SK-N-MC (cell line): Measurements from ENCODE around the gene CACNA1B.

Experiments
- DNase-seq: peaks from one replicate; pipeline ENCODE4 v3.0.0-alpha.2; 2011; ENCODE audit warnings: low read depth, low spot score
- H3K27ac ChIP-seq: fragments of 200-600 bp; sonication (generic); 2 replicates; pipeline ENCODE4 v1.5.1; 2016; ENCODE audit warnings: mixed run types
- H3K36me3 ChIP-seq: fragments of 200-600 bp; sonication (generic); 2 replicates; pipeline ENCODE4 v1.6.1; 2017; ENCODE audit warnings: antibody characterized with exemption, low read length, mixed read lengths; ENCODE audit not compliant: insufficient read depth
- H3K4me3 ChIP-seq: fragments of 200-600 bp; sonication (generic); 2 replicates; pipeline ENCODE4 v1.5.1; 2016
- H3K9ac ChIP-seq: fragments of 200-600 bp; sonication (generic); 2 replicates; pipeline ENCODE4 v1.8.0; 2017; ENCODE audit warnings: mixed run types, mixed read lengths; ENCODE audit not compliant: insufficient read length
- H3K9me3 ChIP-seq: fragments of 200-600 bp; sonication (generic); 2 replicates; pipeline ENCODE4 v1.6.1; 2017; ENCODE audit warnings: low read depth, mild to moderate bottlenecking, antibody characterized with exemption, low read length, moderate library complexity, mixed read lengths
- EZH2 ChIP-seq: fragments of 200-600 bp; sonication (generic); IDR thresholded peaks from one replicate; pipeline ENCODE4 v1.6.1; 2017; ENCODE audit warnings: antibody characterized with exemption
- FOXP2 ChIP-seq: optimal IDR thresholded peaks from 2 replicates; pipeline ENCODE3; 2011; ENCODE audit warnings: mild to moderate bottlenecking, moderate library complexity; ENCODE audit not compliant: insufficient read depth; ENCODE audit errors: extremely low read length, control extremely low read depth
- POLR2AphosphoS5 ChIP-seq: IDR thresholded peaks from 2 replicates; pipeline ENCODE4 v1.6.1; 2012; ENCODE audit warnings: mild to moderate bottlenecking, low read depth, low read length, borderline replicate concordance

Gene CACNA1B

GRCh38 chr9:137985637-137986071 lies 108.1 kb downstream of the CACNA1B start:
- Histone ChIP-seq H3K4me3 (no peak overlapping the region), H3K9ac (no peak overlapping the region), H3K36me3 (no peaks in the 10 kb centered on the region), H3K9me3 (no peaks in the 10 kb centered on the region), H3K27ac (no peak overlapping the region)
- DNase-seq = no peak
- TF ChIP-seq EZH2 (no peak), FOXP2 (no peak), POLR2AphosphoS5 (no peak)

DNA sequence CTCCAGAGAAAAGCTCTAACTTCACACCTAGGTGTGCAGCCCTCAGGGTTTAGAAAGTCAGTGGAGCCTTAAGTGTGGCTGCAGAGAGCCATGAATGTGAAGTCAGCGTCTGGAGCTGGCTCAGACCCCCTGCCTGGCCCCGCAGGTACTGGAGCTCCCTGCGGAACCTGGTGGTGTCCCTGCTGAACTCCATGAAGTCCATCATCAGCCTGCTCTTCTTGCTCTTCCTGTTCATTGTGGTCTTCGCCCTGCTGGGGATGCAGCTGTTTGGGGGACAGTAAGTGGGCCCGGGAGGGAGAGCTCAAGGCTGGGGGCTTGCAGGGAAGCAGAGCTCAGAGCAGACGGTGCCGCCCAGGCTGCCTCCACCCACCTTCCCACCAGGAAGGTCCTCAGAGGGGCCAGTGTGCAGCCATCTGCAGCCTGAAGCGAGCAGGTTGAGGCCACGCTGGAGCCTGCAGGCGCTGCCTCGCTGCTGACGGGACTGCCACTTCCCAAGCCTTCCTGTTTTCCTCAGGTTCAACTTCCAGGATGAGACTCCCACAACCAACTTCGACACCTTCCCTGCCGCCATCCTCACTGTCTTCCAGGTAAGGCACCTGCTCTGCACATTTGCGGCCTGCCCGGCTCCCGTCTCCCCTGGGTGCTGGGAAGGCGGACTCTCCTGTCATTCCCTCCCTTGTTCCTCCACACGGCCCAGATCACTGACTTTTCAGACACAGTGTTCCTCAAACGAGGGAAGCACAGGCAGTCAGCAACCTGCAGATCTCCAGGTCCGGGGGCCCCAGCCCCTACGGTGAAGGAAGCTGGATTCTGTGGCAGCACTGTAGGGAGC lies 108.9 kb downstream of the CACNA1B start:
- TF ChIP-seq EZH2 = no peak
- TF ChIP-seq POLR2AphosphoS5 = no peak
- TF ChIP-seq FOXP2 = no peak
- H3K9me3 ChIP-seq = no peaks in the 10 kb centered on the region
- no peaks in the 10 kb centered on the region for H3K36me3 ChIP-seq
- no peak overlapping the region for H3K9ac ChIP-seq
- no peak overlapping the region for H3K4me3 ChIP-seq
- no peak overlapping the region for H3K27ac ChIP-seq
- DNase-seq = no peak

DNA sequence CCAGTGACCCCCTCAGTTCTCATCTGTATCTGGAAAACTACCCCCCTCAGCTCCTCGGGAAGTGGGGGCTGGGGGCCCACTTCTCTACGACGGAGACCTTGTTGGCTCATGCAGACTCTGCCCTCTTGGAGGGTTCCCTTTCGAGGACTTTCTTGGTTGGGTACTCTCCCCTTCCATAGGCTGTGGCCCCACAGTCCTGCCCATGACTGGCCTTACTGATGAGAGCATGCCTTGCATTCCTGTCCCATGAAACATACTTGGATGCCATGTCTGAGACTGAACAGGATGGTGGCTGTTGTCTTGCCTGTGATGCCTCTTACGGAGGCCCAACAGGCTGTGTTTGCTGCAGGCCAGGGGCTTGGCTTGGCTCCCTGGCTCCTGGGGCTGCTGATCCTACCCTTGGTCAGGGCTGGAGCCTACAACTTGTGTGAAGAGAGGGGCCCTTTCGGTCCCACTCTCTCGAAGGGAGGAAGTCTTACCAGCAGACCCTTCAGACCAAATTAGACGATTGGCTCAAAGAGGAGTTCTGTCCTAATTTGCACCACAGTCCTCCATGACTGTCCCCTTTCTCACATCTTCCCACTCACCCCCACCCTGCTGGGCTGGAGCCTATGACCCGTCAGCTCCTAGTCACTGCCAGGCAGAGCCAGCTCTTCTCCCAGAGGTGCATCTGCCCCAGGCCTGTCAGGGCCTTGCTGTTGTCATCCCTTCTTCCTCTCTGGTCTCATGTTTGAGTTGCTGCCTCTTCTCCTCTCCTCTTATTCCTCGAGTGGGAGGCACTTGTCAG lies 109.9 kb downstream of the CACNA1B start:
- no peak overlapping the region for H3K27ac ChIP-seq
- H3K9ac ChIP-seq = no peak overlapping the region
- no peak for DNase-seq
- H3K36me3 ChIP-seq = no peaks in the 10 kb centered on the region
- no peaks in the 10 kb centered on the region for H3K9me3 ChIP-seq
- H3K4me3 ChIP-seq = no peak overlapping the region
- TF ChIP-seq EZH2 (no peak), POLR2AphosphoS5 (no peak), FOXP2 (no peak)

DNA sequence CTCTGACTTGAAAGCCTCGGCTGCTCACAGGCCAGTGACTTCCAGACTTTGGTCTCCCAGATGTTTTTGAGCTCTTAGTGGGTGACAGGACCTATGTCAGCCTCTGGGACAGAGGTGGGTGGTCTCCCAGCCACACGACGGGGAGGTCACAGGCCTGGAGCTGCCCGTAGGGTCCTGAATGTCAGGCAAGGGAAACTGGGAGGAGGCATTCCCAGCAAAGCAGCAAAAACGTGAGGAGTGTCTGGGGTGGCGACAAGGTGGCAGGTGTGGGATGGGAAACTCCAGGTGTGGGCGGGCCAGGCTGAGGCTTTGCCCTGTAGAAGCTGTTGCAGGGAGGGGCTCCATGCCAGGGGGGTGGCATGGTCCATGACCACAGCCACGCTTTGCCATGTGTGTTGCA lies 110.5 kb downstream of the CACNA1B start:
- TF ChIP-seq POLR2AphosphoS5 (no peak), FOXP2 (no peak), EZH2 (no peak)
- no peaks in the 10 kb centered on the region for H3K36me3 ChIP-seq

DNA sequence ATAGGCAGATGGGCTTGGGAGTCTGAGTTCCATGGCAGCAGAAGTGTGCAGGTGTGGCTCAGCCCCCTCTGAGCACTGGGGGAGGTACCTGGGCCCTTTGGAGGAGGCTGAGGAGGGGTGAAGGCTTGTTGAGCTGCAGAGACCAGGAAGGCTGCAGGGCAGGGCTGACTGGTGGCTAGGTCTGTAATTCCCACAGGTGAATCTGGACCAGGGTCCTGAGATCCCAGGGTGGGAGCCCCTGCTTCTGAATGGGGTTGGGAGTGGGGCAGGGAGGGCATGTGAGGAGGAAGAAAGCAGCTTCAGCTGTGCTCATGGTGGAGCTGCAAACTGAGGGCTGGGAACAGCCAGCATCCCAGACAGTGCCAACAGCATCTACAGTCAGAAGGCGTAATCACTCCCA lies 111.1 kb downstream of the CACNA1B start:
- H3K27ac ChIP-seq = no peak overlapping the region
- H3K9me3 ChIP-seq = no peaks in the 10 kb centered on the region
- H3K36me3 ChIP-seq = no peaks in the 10 kb centered on the region
- H3K4me3 ChIP-seq = no peak overlapping the region
- no peak for DNase-seq
- H3K9ac ChIP-seq = no peak overlapping the region
- TF ChIP-seq POLR2AphosphoS5 (no peak), EZH2 (no peak)

More for the DNA sequence above, 110.5 kb downstream of the CACNA1B start:
- Histone ChIP-seq H3K9ac (no peak overlapping the region), H3K9me3 (no peaks in the 10 kb centered on the region), H3K27ac (no peak overlapping the region), H3K4me3 (no peak overlapping the region)
- no peak for DNase-seq

- TF ChIP-seq EZH2 = no peak
- H3K36me3 ChIP-seq = no peaks in the 10 kb centered on the region
- H3K4me3 ChIP-seq = no peak overlapping the region
- no peak for DNase-seq
- no peaks in the 10 kb centered on the region for H3K9me3 ChIP-seq
- H3K9ac ChIP-seq = no peak overlapping the region
- no peak overlapping the region for H3K27ac ChIP-seq
Measured at GRCh38 chr9:137989156-137989555, 111.6 kb downstream of the CACNA1B start.

DNA sequence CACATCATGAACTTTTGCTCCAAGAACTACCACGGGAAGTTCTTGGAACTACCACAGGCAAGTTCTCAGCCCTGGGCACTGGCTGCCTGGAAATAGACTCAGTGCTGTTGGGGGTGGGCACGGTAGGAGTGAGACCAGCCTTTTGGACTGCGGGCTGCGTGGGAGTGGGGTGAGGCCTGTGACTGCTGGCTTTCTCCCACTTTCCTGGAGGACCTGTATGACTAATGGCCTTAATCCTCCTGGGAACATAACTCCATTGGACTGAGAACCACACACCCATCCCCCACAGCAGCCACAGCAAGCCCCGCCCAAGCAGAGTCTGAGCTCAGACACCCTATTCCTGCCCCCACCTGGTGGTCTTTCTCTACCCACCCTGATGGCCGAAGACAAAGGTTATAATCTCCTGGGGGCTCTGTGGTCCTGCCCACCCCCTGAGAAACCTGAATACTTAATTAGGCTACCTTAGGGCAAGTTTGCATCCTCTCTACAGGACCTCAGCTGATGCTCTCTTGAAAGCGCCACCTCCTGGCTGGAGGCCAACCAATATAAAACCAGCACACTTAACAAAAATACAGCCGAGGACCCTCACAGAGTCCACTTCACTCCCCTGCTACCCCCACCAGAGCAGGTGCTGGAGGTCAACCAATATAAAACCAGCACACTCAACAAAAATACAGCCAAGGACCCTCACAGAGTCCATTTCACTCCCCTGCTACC lies 112.6 kb downstream of the CACNA1B start:
- Histone ChIP-seq H3K27ac (no peak overlapping the region), H3K36me3 (no peaks in the 10 kb centered on the region), H3K9ac (no peak overlapping the region), H3K4me3 (no peak overlapping the region), H3K9me3 (no peaks in the 10 kb centered on the region)
- no peak for TF ChIP-seq EZH2
- no peak for TF ChIP-seq POLR2AphosphoS5
- no peak for TF ChIP-seq FOXP2
- DNase-seq = no peak

DNA sequence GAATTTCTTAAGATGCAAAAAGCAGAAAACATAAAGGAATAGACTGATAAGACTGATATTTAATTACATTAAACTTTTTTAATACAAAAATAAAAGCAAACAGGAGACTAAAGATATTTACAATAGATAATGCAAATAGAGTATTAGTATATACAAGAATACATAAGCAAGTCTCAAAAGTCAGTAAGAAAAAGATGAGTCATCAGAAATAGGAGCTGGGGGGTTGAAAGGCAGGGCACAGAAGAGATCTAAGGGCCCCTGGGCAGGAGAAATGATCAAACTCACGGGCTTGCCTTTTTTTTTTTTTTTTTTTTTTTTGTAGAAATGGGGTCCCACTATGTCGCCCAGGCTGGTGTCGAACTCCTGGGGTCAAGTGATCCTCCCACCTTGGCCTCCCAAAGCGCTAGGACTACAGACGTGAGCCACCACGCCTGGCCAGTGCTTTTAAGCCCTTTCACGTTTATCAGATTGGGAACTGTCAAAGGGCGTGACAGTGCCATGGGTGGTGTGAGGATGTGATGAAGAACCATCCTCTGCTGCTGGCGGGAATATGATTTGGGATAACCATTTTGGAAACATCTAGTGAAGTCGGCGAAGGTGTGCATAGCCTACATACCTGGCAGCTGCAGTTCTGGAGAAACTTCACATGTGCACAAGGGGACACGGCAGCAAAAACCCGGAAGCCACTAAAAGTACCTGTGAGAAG lies 126.1 kb downstream of the CACNA1B start:
- H3K36me3 ChIP-seq = no peaks in the 10 kb centered on the region
- H3K9ac ChIP-seq = no peak overlapping the region
- no peak overlapping the region for H3K4me3 ChIP-seq
- no peak for TF ChIP-seq FOXP2
- no peak for TF ChIP-seq POLR2AphosphoS5
- no peak for TF ChIP-seq EZH2
- no peak for DNase-seq
- H3K9me3 ChIP-seq = no peaks in the 10 kb centered on the region
- H3K27ac ChIP-seq = no peak overlapping the region
